Fibroblast of lung (primary cell): ENCODE measurements around the gene TARS1. TPM values are rescaled to one million over a fixed set of nuclear protein-coding genes. Genes with fewer than 3 reads are reported as not detected.
A peak's percentile ranks its signal among the peaks of the same experiment; 100 is the strongest.

Experiments used
- DNase-seq, 2 donors: peaks; one replicate each; pipeline versions ENCODE4 v3.0.0 to v3.0.0-alpha.2; 2010; ENCODE audit warnings: low read depth in 2 of 2
- H2AFZ ChIP-seq: 2 replicates; pipeline ENCODE4 v1.5.1; 2012; ENCODE audit warnings: low read length, control low read depth, inconsistent platforms
- H3K27ac ChIP-seq: 2 replicates; pipeline ENCODE4 v1.5.1; 2011; ENCODE audit warnings: low read length, control low read depth; ENCODE audit not compliant: insufficient read depth
- H3K27me3 ChIP-seq: 2 replicates; pipeline ENCODE4 v1.5.1; 2011; ENCODE audit warnings: mild to moderate bottlenecking, low read length; ENCODE audit not compliant: control insufficient read depth, insufficient read depth
- H3K36me3 ChIP-seq: 2 replicates; pipeline ENCODE4 v1.5.1; 2011; ENCODE audit warnings: low read length; ENCODE audit not compliant: control insufficient read depth, insufficient read depth
- H3K4me1 ChIP-seq: 2 replicates; pipeline ENCODE4 v1.5.1; 2011; ENCODE audit warnings: low read length; ENCODE audit not compliant: control insufficient read depth, insufficient read depth; ENCODE audit errors: extremely low read depth
- H3K4me2 ChIP-seq: 2 replicates; pipeline ENCODE4 v1.5.1; 2011; ENCODE audit warnings: low read length, control low read depth; ENCODE audit not compliant: insufficient read depth; ENCODE audit errors: extremely low read depth
- H3K4me3 ChIP-seq, 4 experiments: fragments of 200-600 bp in 1 of 4; sonication (generic) in 1 of 4; replicated peaks in 1 of 4; 2 replicates each; pipeline ENCODE4 v1.5.1; 2011 to 2016; ENCODE audit warnings: low read length in 4 of 4, low read depth in 3 of 4, mild to moderate bottlenecking in 3 of 4, control low read depth in 2 of 4, inconsistent platforms in 1 of 4, mixed read lengths in 1 of 4; ENCODE audit not compliant: insufficient read depth in 1 of 4; ENCODE audit errors: control extremely low read depth in 1 of 4
- H3K79me2 ChIP-seq: 2 replicates; pipeline ENCODE4 v1.5.1; 2012; ENCODE audit warnings: mild to moderate bottlenecking, low read length, inconsistent platforms; ENCODE audit not compliant: control insufficient read depth, insufficient read depth
- H3K9ac ChIP-seq: 2 replicates; pipeline ENCODE4 v1.5.1; 2011; ENCODE audit warnings: mild to moderate bottlenecking, low read length, control low read depth; ENCODE audit not compliant: insufficient read depth
- H3K9me3 ChIP-seq: 2 replicates; pipeline ENCODE4 v1.5.1; 2012; ENCODE audit warnings: low read depth, low read length; ENCODE audit not compliant: control insufficient read depth, insufficient read depth
- H4K20me1 ChIP-seq: 2 replicates; pipeline ENCODE4 v1.5.1; 2011; ENCODE audit warnings: low read length; ENCODE audit not compliant: control insufficient read depth, insufficient read depth; ENCODE audit errors: extremely low read depth
- EZH2 ChIP-seq: IDR thresholded peaks from 2 replicates; pipeline ENCODE4 v1.5.1; 2012; ENCODE audit warnings: low read length, control low read depth, mild to moderate bottlenecking; ENCODE audit errors: missing control alignments
- polyA plus RNA-seq, 2 donors: library from polyadenylated mRNA; depleted of rRNA in 1 of 2; stranded (reverse) in 1 of 2; unstranded in 1 of 2; fragments of >200 nt; gene quantifications; 2 replicates each; pipeline ENCODE4 v1.2.1, GENCODE V29; 2011 to 2012; ENCODE audit warnings: missing spikeins in 1 of 2
- total RNA-seq: library from RNA; depleted of rRNA; stranded (reverse); fragments of >200 nt; gene quantifications from 2 replicates; pipeline ENCODE4 v1.2.1, GENCODE V29; 2014
- TF ChIP-seq, protein P1 (sequence below), 2 donors: IDR thresholded peaks in 1 of 2; conservative IDR thresholded peaks in 1 of 2; 1 replicate in 1 of 2; 2 replicates in 1 of 2; pipeline ENCODE4 v1.5.1; 2011 to 2012; ENCODE audit warnings: low read length in 2 of 2, control low read depth in 1 of 2, inconsistent platforms in 1 of 2, low read depth in 1 of 2, mild to moderate bottlenecking in 1 of 2

TARS1 gene
- total and polyA plus RNA-seq, 2 donors (not counting 1 experiment from before 2014, with no cell fraction given): 130 to 368 TPM

DNA sequence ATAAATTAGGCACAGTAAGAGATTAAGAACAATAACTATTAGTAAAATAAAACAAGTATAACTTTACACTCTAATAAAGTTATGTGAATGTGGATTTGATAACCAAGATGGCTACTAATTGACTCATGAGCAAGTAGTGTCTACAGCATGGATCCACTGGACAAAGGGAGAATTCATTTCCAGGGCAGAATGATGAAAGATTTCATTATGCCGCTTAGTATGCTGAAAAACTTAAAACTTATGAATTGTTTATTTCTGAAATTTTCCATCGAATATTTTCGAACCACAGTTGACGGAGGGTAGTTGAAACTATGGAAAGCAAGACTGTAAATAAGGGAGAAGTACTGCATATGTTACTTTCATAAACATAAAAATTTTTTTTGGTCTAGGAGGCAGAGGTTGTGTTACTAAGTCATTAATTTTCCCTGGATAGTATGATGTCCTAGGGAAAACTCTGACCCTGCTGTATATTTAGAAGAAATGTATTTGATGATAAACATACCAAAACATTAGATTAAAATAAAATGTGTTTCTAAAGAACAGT is 24.9 kb upstream of the TARS1 start:
- H2AFZ ChIP-seq: no peak overlapping the region
- DNase-seq: peak in 1 of 2 donors; percentile 72
- no peak overlapping the region for H3K4me3 ChIP-seq
- H3K9me3 ChIP-seq: no peaks in the 10 kb centered on the region
- no peaks in the 10 kb centered on the region for H3K27me3 ChIP-seq
- H3K79me2 ChIP-seq: no peaks in the 10 kb centered on the region
- no peaks in the 10 kb centered on the region for H4K20me1 ChIP-seq
- H3K4me2 ChIP-seq: no peak overlapping the region
- TF ChIP-seq, protein P1, sequence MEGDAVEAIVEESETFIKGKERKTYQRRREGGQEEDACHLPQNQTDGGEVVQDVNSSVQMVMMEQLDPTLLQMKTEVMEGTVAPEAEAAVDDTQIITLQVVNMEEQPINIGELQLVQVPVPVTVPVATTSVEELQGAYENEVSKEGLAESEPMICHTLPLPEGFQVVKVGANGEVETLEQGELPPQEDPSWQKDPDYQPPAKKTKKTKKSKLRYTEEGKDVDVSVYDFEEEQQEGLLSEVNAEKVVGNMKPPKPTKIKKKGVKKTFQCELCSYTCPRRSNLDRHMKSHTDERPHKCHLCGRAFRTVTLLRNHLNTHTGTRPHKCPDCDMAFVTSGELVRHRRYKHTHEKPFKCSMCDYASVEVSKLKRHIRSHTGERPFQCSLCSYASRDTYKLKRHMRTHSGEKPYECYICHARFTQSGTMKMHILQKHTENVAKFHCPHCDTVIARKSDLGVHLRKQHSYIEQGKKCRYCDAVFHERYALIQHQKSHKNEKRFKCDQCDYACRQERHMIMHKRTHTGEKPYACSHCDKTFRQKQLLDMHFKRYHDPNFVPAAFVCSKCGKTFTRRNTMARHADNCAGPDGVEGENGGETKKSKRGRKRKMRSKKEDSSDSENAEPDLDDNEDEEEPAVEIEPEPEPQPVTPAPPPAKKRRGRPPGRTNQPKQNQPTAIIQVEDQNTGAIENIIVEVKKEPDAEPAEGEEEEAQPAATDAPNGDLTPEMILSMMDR (conservative IDR thresholded peaks at IDR 0.05 in 1 of 2, IDR thresholded peaks at IDR 0.05 in 1 of 2; ENCODE audit: low read depth in 1 of 2, low read length in 2 of 2): no peak
- TF ChIP-seq EZH2: no peak
- no peak overlapping the region for H3K27ac ChIP-seq
- no peak overlapping the region for H3K9ac ChIP-seq
- H3K4me1 ChIP-seq: no peaks in the 10 kb centered on the region
- H3K36me3 ChIP-seq: no peaks in the 10 kb centered on the region

DNA sequence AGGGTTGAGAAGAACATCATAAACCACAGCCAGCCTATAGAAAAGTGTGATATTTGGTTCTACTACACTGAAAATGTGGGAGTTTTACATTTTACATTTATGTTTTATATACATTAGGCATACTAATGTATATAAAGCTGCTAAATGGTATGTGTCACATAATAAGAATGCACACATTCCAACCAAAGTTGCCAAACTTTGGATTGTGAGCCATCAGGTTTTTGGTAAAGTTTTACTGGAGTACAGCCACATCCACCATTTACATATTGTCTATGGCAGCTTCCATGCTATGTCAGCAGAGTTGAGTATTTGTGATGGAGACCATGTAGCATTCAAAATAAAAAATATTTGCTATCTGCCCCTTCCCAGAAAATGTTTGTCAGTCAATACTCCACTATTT is 23.1 kb upstream of the TARS1 start:
- no peaks in the 10 kb centered on the region for H4K20me1 ChIP-seq
- H3K4me3 ChIP-seq: no peak overlapping the region
- H3K79me2 ChIP-seq: no peaks in the 10 kb centered on the region
- H2AFZ ChIP-seq: no peak overlapping the region
- no peaks in the 10 kb centered on the region for H3K9me3 ChIP-seq
- H3K4me1 ChIP-seq: no peaks in the 10 kb centered on the region
- no peaks in the 10 kb centered on the region for H3K27me3 ChIP-seq
- DNase-seq: no peak
- TF ChIP-seq, protein P1 (conservative IDR thresholded peaks at IDR 0.05 in 1 of 2, IDR thresholded peaks at IDR 0.05 in 1 of 2; ENCODE audit: low read depth in 1 of 2, low read length in 2 of 2): no peak
- no peak for TF ChIP-seq EZH2
- H3K4me2 ChIP-seq: no peak overlapping the region
- no peaks in the 10 kb centered on the region for H3K36me3 ChIP-seq
- H3K27ac ChIP-seq: no peak overlapping the region
- no peak overlapping the region for H3K9ac ChIP-seq

DNA sequence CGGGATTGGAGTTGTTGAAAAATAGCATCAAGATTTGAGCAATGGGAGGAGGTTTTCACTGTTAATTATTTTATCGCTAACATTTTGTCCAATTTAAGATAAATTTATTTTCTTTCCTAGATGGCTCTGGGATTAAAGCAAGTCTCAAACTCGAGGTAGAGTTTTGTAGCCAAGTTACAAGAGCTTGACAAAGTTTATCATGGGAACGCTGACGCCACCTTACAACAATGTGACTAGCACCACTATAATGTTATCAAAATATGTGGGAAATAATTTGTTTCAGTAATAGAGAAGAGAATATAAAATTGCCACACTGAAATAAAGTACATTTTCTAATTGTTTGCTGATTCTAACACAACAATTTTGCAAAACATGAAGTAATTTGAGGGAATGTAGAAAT is 19.8 kb upstream of the TARS1 start:
- Histone ChIP-seq H3K27me3 (no peaks in the 10 kb centered on the region), H2AFZ (no peak overlapping the region), H3K9me3 (no peaks in the 10 kb centered on the region), H3K4me3 (no peak overlapping the region), H3K79me2 (no peaks in the 10 kb centered on the region), H3K4me1 (no peaks in the 10 kb centered on the region), H3K4me2 (no peak overlapping the region), H3K36me3 (no peaks in the 10 kb centered on the region), H3K9ac (no peak overlapping the region), H3K27ac (no peak overlapping the region), H4K20me1 (no peaks in the 10 kb centered on the region)
- no peak for DNase-seq
- TF ChIP-seq, protein P1 (conservative IDR thresholded peaks at IDR 0.05 in 1 of 2, IDR thresholded peaks at IDR 0.05 in 1 of 2; ENCODE audit: low read depth in 1 of 2, low read length in 2 of 2): no peak
- TF ChIP-seq EZH2: no peak
